ENCODE results near the gene ITGAV.

DNA sequence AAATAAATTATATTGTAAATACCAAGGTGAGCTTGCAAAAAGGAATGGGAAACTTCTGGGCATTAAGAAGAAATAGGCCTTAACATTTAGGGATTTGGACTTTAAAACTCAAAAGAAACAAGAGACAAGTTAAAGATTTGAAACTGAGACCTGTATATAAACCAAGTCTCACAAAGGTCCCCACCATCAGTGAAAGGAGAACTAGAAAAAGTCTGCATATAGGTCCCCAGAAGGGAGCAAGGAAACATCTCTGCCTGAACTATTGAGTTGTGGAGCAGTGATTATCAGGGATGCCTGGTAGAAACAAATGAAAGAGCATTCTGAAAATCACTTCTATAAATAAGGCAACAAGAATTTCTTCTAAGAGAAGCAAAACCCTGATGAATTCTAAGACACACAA is 30.5 kb upstream of the ITGAV start:
- TF ChIP-seq EP300 (IDR thresholded peaks at IDR 0.05; ENCODE audit: borderline replicate concordance) (no peak), TAF1 (IDR thresholded peaks at IDR 0.05; ENCODE audit: low read depth) (no peak), ZBTB7A (IDR thresholded peaks at IDR 0.05; ENCODE audit: low read depth) (no peak)
- TF ChIP-seq, protein P1, sequence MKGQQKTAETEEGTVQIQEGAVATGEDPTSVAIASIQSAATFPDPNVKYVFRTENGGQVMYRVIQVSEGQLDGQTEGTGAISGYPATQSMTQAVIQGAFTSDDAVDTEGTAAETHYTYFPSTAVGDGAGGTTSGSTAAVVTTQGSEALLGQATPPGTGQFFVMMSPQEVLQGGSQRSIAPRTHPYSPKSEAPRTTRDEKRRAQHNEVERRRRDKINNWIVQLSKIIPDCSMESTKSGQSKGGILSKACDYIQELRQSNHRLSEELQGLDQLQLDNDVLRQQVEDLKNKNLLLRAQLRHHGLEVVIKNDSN (IDR thresholded peaks at IDR 0.05): no peak

Measured in Ishikawa (cell line).